Endothelial cell of umbilical vein (primary cell): ENCODE results near the gene TRIM22. TPM values are rescaled to one million over a fixed set of nuclear protein-coding genes. Genes with fewer than 3 reads are reported as not detected.

Experiments used
- BruUV-seq: library from RNA; stranded (reverse); fragments of 400-500 nt; replicated peaks from 2 replicates; lab custom pipeline; 2021; lab: Mats Ljungman, UMichigan
- CTCF ChIA-PET: fragments of 300-600, 350-600 bp; sonication (Branson Sonifier 250); formaldehyde crosslinking; loops from one replicate; lab custom pipeline; 2021; ENCODE audit warnings: antibody characterized with exemption, inconsistent platforms; lab: Charles Lee
- POLR2A ChIA-PET: fragments of 300-600, 350-600 bp; sonication (Branson Sonifier 250); formaldehyde crosslinking; loops from one replicate; lab custom pipeline; 2021; ENCODE audit warnings: antibody characterized with exemption, inconsistent platforms; lab: Charles Lee
- DNase-seq: peaks from one replicate; pipeline ENCODE4 v3.0.0-alpha.2; 2011; ENCODE audit warnings: low read depth, low spot score
- FAIRE-seq: peaks from 2 replicates; lab custom pipeline; 2011; peaks lifted over from hg19 to GRCh38; lab: Jason Lieb, UNC
- H2AFZ ChIP-seq: 2 replicates; pipeline ENCODE4 v1.6.0; 2012; ENCODE audit warnings: low read depth, low read length, control low read depth, inconsistent platforms
- H3K27ac ChIP-seq: 2 replicates; pipeline ENCODE4 v1.5.1; 2011; ENCODE audit warnings: low read depth, mild to moderate bottlenecking, control low read depth, low read length, moderate library complexity; ENCODE audit not compliant: insufficient read depth
- H3K27me3 ChIP-seq, 2 experiments: 2 replicates each; pipeline versions ENCODE4 v1.6.0 to v1.6.1; 2011; ENCODE audit warnings: low read length in 2 of 2, mixed read lengths in 1 of 2; ENCODE audit not compliant: control insufficient read depth in 2 of 2, insufficient read depth in 2 of 2
- H3K36me3 ChIP-seq, 2 experiments: 2 replicates in 1 of 2; 3 replicates in 1 of 2; pipeline ENCODE4 v1.5.1; 2011; ENCODE audit warnings: low read length in 2 of 2, mild to moderate bottlenecking in 1 of 2, moderate library complexity in 1 of 2; ENCODE audit not compliant: control insufficient read depth in 2 of 2, insufficient read depth in 2 of 2; ENCODE audit errors: extremely low read depth in 1 of 2
- H3K4me1 ChIP-seq: 3 replicates; pipeline ENCODE4 v1.5.1; 2011; ENCODE audit warnings: mild to moderate bottlenecking, low read length; ENCODE audit not compliant: control insufficient read depth, insufficient read depth; ENCODE audit errors: extremely low read depth
- H3K4me2 ChIP-seq: 2 replicates; pipeline ENCODE4 v1.6.1; 2011; ENCODE audit warnings: low read length, control low read depth, mixed read lengths; ENCODE audit not compliant: insufficient read depth
- H3K4me3 ChIP-seq, 3 experiments: fragments of 200-600 bp in 1 of 3; sonication (generic), shearing (Covaris generic) in 1 of 3; replicated peaks in 1 of 3; 2 replicates each; pipeline ENCODE4 v1.5.1; 2011 to 2016; ENCODE audit warnings: control low read depth in 3 of 3, low read length in 3 of 3, mild to moderate bottlenecking in 2 of 3, inconsistent platforms in 1 of 3, low read depth in 1 of 3, moderate library complexity in 1 of 3; ENCODE audit not compliant: insufficient read depth in 1 of 3
- H3K79me2 ChIP-seq: 2 replicates; pipeline ENCODE4 v1.6.0; 2012; ENCODE audit warnings: low read length, inconsistent platforms; ENCODE audit not compliant: control insufficient read depth, insufficient read depth
- H3K9ac ChIP-seq: replicated peaks from 2 replicates; pipeline ENCODE3; 2011; ENCODE audit warnings: low read length, control low read depth; ENCODE audit not compliant: insufficient read depth; ENCODE audit errors: extremely low read depth
- H3K9me1 ChIP-seq: replicated peaks from 3 replicates; pipeline ENCODE4 v1.6.0; 2011; ENCODE audit warnings: mild to moderate bottlenecking, low read length; ENCODE audit not compliant: control insufficient read depth, insufficient read depth; ENCODE audit errors: extremely low read depth
- H3K9me3 ChIP-seq: replicated peaks from 2 replicates; pipeline ENCODE4 v1.5.1; 2012; ENCODE audit warnings: low read length, inconsistent platforms; ENCODE audit not compliant: control insufficient read depth, insufficient read depth
- H4K20me1 ChIP-seq: replicated peaks from 2 replicates; pipeline ENCODE3; 2011; ENCODE audit warnings: mild to moderate bottlenecking, low read length; ENCODE audit not compliant: control insufficient read depth, insufficient read depth; ENCODE audit errors: extremely low read depth
- EZH2 ChIP-seq: IDR thresholded peaks from 2 replicates; pipeline ENCODE4 v1.6.1; 2012; ENCODE audit warnings: borderline replicate concordance, low read depth, mild to moderate bottlenecking, moderate library complexity, low read length, inconsistent platforms; ENCODE audit not compliant: severe bottlenecking
- FOS ChIP-seq: IDR thresholded peaks from 2 replicates; pipeline ENCODE4 v1.6.1; 2011; ENCODE audit warnings: mild to moderate bottlenecking, low read length, moderate library complexity, borderline replicate concordance; ENCODE audit not compliant: insufficient read depth
- GATA2 ChIP-seq: IDR thresholded peaks from 2 replicates; pipeline ENCODE4 v1.7.0; 2011; ENCODE audit warnings: low read depth, mild to moderate bottlenecking, moderate library complexity, mixed read lengths, low read length; ENCODE audit not compliant: insufficient read length, insufficient read depth
- JUN ChIP-seq: IDR thresholded peaks from 2 replicates; pipeline ENCODE4 v1.6.1; 2011; ENCODE audit warnings: borderline replicate concordance, low read depth; ENCODE audit not compliant: insufficient read length, insufficient read depth
- MYC ChIP-seq: IDR thresholded peaks from one replicate; pipeline ENCODE4 v1.6.1; 2011; ENCODE audit warnings: mild to moderate bottlenecking, low read depth, low read length
- POLR2A ChIP-seq: IDR thresholded peaks from 2 replicates; pipeline ENCODE4 v1.6.1; 2012; ENCODE audit warnings: low read depth, mild to moderate bottlenecking, control low read depth, low read length
- POLR2AphosphoS5 ChIP-seq: IDR thresholded peaks from 2 replicates; pipeline ENCODE4 v1.6.1; 2012; ENCODE audit warnings: low read depth, mild to moderate bottlenecking, control low read depth, low read length, moderate library complexity; ENCODE audit not compliant: insufficient read depth
- dilution Hi-C: fragments of 300-500 bp; cut with MboI; formaldehyde crosslinking; loops from one replicate; pipeline ENCODE4 v1.15.0; 2019; ENCODE audit warnings: low sequenced_read_pairs; ENCODE audit not compliant: extremely low pct_ligation_motif_present
- intact Hi-C: fragments of 100-400 bp; cut with micrococcal nuclease; formaldehyde crosslinking; loops from one replicate; pipeline ENCODE4 v1.10.0; 2022
- polyA plus RNA-seq, 4 experiments: library from polyadenylated mRNA; depleted of rRNA in 3 of 4; stranded (reverse) in 3 of 4; unstranded in 1 of 4; fragments of >200 nt; gene quantifications; 2 replicates each; pipeline versions ENCODE4 v1.2.1 to v1.2.3, GENCODE V29; 2011 to 2012; ENCODE audit warnings: missing spikeins in 1 of 4
- total RNA-seq: library from RNA; stranded (reverse); gene quantifications from 2 replicates; pipeline ENCODE4 v1.2.3, GENCODE V29; 2021
- TF ChIP-seq, protein P1 (sequence below), 2 donors: IDR thresholded peaks; 1 replicate in 1 of 2; 2 replicates in 1 of 2; pipeline ENCODE4 v1.5.1; 2011; ENCODE audit warnings: low read length in 2 of 2, mild to moderate bottlenecking in 2 of 2, moderate library complexity in 2 of 2, control low read depth in 1 of 2, inconsistent platforms in 1 of 2, low read depth in 1 of 2; ENCODE audit not compliant: insufficient read depth in 1 of 2; ENCODE audit errors: extremely low read depth in 1 of 2
- TF ChIP-seq, protein P2 (sequence below): IDR thresholded peaks from 2 replicates; pipeline ENCODE4 v1.6.1; 2011; ENCODE audit not compliant: insufficient read depth, insufficient read length

Gene TRIM22
- total and polyA plus RNA-seq, 2 donors (not counting 3 experiments of a cell fraction or from before 2014, with no cell fraction given) = 73.5 to 110 TPM

DNA sequence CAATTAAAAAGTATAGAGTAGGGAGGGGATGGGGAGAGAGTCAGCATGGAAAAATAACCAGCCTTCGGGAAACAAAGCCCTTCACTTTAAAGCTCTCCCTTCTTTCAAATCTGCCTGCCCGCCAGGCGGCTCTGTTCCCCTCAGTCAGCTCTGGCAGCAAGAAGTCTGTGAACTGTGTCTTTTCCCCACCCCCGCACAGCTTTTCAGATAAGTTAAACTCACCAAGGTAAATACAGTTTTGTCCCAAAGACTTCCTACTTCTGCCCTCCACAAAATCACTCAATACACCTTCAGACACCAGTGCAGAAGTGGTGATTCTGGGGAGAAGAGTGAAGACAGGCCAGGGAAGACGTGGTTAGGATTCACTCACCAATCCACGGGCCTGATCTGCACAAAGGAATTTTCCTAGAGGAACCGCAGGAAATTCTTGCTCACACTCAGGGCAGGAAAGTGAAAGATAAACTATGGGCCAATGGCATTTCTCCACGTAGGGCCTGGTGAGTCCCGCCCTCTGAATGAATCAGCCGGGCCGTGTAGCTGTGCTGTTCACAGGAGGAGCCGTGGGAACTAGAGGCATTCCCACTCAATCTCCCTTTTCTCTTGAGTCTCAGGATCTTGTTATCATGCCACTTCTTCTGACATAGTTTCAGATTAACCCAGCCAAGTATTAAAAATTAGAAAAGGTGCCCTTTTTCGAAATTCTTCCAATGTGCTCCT lies 4.8 kb upstream of the TRIM22 start, which contains the start of gene TRIM5:
TSS of gene TRIM5 (minus strand) at position 429 of the 717 bp plus-strand sequence. CDS start 4,897 bp downstream, outside the sequence.
- Histone ChIP-seq H4K20me1 (peaks cover 3% of the 10 kb centered on the region), H3K9me1 (no peaks in the 10 kb centered on the region), H3K36me3 (peaks cover 0 to 2% of the 10 kb centered on the region in 2 experiments), H3K9ac (peak within 1 kb of the TSS; percentile 100), H3K4me3 (peak within 1 kb of the TSS; percentile 38 to 94 (median 62)), H3K79me2 (peaks cover 36% of the 10 kb centered on the region), H3K4me1 (peaks cover 17% of the 10 kb centered on the region), H3K27me3 (no peaks in the 10 kb centered on the region), H3K4me2 (peak within 1 kb of the TSS; percentile 88), H3K27ac (peak within 1 kb of the TSS; percentile 98), H2AFZ (peak within 1 kb of the TSS; percentile 60), H3K9me3 (no peaks in the 10 kb centered on the region)
- no TSS peak for BruUV-seq
- POLR2A ChIA-PET = interaction anchor here (0.5 to 2.3 kb wide), 4 partner anchors 14 to 65 kb away, joined by 3 to 6 read pairs (median 4); no protein-coding TSS in a partner anchor
- dilution Hi-C loops = no loop called here
- TF ChIP-seq, protein P1, sequence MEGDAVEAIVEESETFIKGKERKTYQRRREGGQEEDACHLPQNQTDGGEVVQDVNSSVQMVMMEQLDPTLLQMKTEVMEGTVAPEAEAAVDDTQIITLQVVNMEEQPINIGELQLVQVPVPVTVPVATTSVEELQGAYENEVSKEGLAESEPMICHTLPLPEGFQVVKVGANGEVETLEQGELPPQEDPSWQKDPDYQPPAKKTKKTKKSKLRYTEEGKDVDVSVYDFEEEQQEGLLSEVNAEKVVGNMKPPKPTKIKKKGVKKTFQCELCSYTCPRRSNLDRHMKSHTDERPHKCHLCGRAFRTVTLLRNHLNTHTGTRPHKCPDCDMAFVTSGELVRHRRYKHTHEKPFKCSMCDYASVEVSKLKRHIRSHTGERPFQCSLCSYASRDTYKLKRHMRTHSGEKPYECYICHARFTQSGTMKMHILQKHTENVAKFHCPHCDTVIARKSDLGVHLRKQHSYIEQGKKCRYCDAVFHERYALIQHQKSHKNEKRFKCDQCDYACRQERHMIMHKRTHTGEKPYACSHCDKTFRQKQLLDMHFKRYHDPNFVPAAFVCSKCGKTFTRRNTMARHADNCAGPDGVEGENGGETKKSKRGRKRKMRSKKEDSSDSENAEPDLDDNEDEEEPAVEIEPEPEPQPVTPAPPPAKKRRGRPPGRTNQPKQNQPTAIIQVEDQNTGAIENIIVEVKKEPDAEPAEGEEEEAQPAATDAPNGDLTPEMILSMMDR (IDR thresholded peaks at IDR 0.05; ENCODE audit: extremely low read depth in 1 of 2, insufficient read depth in 1 of 2, low read depth in 1 of 2, low read length in 2 of 2) = peak; percentile 57 to 67
- TF ChIP-seq GATA2 (peak; percentile 45), EZH2 (no peak), FOS (peak; percentile 79), JUN (peak; percentile 56), MYC (no peak), POLR2AphosphoS5 (peak; percentile 78), POLR2A (peak; percentile 97)
- TF ChIP-seq, protein P2, sequence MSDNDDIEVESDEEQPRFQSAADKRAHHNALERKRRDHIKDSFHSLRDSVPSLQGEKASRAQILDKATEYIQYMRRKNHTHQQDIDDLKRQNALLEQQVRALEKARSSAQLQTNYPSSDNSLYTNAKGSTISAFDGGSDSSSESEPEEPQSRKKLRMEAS = no peak
- intact Hi-C loops = loop anchor here (1.0 to 5.0 kb wide), 5 partner anchors 27 to 637 kb away; partner anchors contain the start of genes CAVIN3 and OR52N2
- DNase-seq (peak; percentile 99), FAIRE-seq (peak; percentile 99)
- CTCF ChIA-PET = interaction anchor here (0.6 to 1.9 kb wide), 18 partner anchors 8 to 678 kb away, joined by 3 to 15 read pairs (median 4); partner anchors contain the start of gene OR52N2
